Heart left ventricle (tissue), 16 donors: ENCODE results near the gene RHOV. TPM values are rescaled to one million over a fixed set of nuclear protein-coding genes. Genes with fewer than 3 reads are reported as not detected.

Source experiments
- ATAC-seq, 4 donors: fragments of 200-7000 bp; cut with Tn5 transposase; one replicate each; pipeline ENCODE4 v1.9.1; 2020 to 2022; ENCODE audit warnings: moderate library complexity in 4 of 4, mild to moderate bottlenecking in 3 of 4, moderate number of reproducible peaks in 1 of 4
- DNase-seq, 5 donors: peaks; one replicate each; pipeline ENCODE4 v3.0.0-alpha.2; 2020
- H3K27ac ChIP-seq, 12 donors: fragments of 200-600 bp; sonication (generic) in 4 of 12; one replicate each; pipeline versions ENCODE4 v1.5.0 to v1.8.0; 2016 to 2022; ENCODE audit warnings: mild to moderate bottlenecking in 2 of 12
- H3K27me3 ChIP-seq, 9 donors: fragments of 200-600 bp; sonication (generic) in 2 of 9; one replicate each; pipeline versions ENCODE4 v1.5.1 to v1.8.0; 2016 to 2022; ENCODE audit warnings: mild to moderate bottlenecking in 3 of 9
- H3K36me3 ChIP-seq, 9 donors: fragments of 200-600 bp; sonication (generic) in 2 of 9; one replicate each; pipeline versions ENCODE4 v1.5.0 to v1.8.0; 2018 to 2022; ENCODE audit warnings: mild to moderate bottlenecking in 2 of 9
- H3K4me1 ChIP-seq, 12 donors: fragments of 200-600 bp; sonication (generic) in 4 of 12; one replicate each; pipeline versions ENCODE4 v1.5.0 to v1.8.0; 2016 to 2022; ENCODE audit warnings: mild to moderate bottlenecking in 3 of 12
- H3K4me3 ChIP-seq, 12 donors: fragments of 200-600 bp; sonication (generic) in 4 of 12; one replicate each; pipeline versions ENCODE4 v1.5.0 to v1.8.0; 2017 to 2022; ENCODE audit warnings: mild to moderate bottlenecking in 9 of 12, moderate library complexity in 4 of 12
- H3K9me3 ChIP-seq, 12 donors: fragments of 200-600 bp; sonication (generic) in 4 of 12; one replicate each; pipeline versions ENCODE4 v1.5.0 to v1.8.0; 2016 to 2022; ENCODE audit warnings: mild to moderate bottlenecking in 1 of 12
- POLR2A ChIP-seq, 2 donors: fragments of 450-650 bp; IDR thresholded peaks; one replicate each; pipeline ENCODE4 v1.6.1; 2017; ENCODE audit warnings: antibody characterized with exemption in 2 of 2, mild to moderate bottlenecking in 2 of 2, moderate library complexity in 2 of 2
- WGBS, 4 donors: extraction: QIAGEN DNeasy Blood & Tissue Kit in 2 of 4; methylation state at CpG; one replicate each; pipeline versions ENCODE4 v1.1.5 to v1.1.7; 2013 to 2018; 5-methylcytosine and 5-hydroxymethylcytosine counted together
- intact Hi-C, 10 donors: fragments of 100-400 bp; cut with DNase I; formaldehyde crosslinking; loops; one replicate each; pipeline versions ENCODE4 v1.11.1 to v1.14.2; 2022
- polyA plus RNA-seq, 2 donors: library from polyadenylated mRNA; stranded (reverse); fragments of 200-250 nt; gene quantifications; one replicate each; pipeline ENCODE4 v1.2.3, GENCODE V29; 2013
- total RNA-seq, 9 donors: library from RNA; depleted of rRNA in 2 of 9; stranded (reverse); fragments of >200 nt in 2 of 9; fragmentation: NEBNext Ultra II Directional in 3 of 9; extraction: Animal tissue kit (Norgen Biotek cat#: 25700) in 3 of 9; gene quantifications; one replicate each; pipeline versions ENCODE4 v1.1.0 to v1.2.4, GENCODE V29; 2016 to 2023
- TF ChIP-seq, protein P1 (sequence below), 12 donors: fragments of 200-600 bp; sonication (generic) in 4 of 12; IDR thresholded peaks; one replicate each; pipeline versions ENCODE4 v1.5.0 to v1.8.0; 2018 to 2022; ENCODE audit warnings: antibody characterized with exemption in 12 of 12, mild to moderate bottlenecking in 5 of 12
- donor health status: ischemic (EF 13 %, LVEDD 7.1; RV severe dilation, severe dysfunction).
- donor health status: healthy with polysubstance abuse.
- donor health status: DM: no; HTN: yes; CAD: no.
- donor health status: DM: no; HTN: no; CAD: no.
- donor health status: ischemic (EF 25% LVEDD 6.9; RV normal size, moderate dysfunction).
- donor health status: ischemic (EF 25% LVEDD 5.7; RV mildly dilated, moderate dysfunction).
- donor health status: healthy.
- donor health status: DM: yes; HTN: yes; CAD: no.
- donor health status: ischemic (EF 35%, LVEDD 5.7; RV mildly dilated, moderate dysfunction).
- donor health status: nonischemic (EF 11% LVEDD 7.7; RV severe dilation, severe dysfunction).
- donor health status: DM: yes; HTN: yes; CAD: no.
- donor health status: PGD.
- donor health status: ischemic (EF 29% LVEDD 5.4; RV normal size, mild dysfunction).
- donor health status: nonischemic (EF 23%, LVEDD 6.1; RV moderate dilation, normal function).

Gene RHOV
- total and polyA plus RNA-seq, 11 donors, result not detected

DNA sequence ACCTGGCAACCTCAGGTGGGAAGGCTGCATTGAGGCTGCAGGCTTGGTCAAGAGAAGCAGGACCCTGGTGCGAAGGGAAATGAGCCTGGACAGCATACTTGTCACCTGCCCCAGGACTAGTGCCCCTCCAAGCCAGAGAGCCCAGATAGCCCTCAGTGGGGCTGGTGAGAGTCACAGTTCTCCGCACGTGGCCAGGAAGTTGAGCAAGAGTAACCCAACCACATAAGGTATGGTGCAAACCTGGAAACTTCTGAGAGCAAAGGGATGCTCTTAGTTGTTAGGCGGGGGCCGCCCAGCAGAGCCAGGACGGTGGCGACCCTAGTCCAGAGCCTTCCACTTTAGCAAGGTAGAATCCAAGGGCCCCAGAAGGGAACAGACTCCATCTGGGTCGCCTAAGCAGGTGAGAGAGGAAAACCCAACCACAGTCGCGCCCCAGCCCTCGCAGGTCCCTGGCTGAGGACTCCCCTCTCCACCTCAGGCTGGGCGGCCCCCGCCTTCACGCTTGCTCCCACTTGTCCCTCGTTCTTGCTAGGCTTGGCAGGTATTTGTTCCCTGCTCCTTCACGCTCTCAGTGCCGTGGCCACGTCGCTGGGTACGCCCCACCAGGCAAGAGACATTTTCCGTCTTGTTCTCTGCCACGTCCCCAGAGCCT is 19.1 kb upstream of the RHOV start:
- Histone ChIP-seq H3K4me3 (peak overlapping the region in 8 of 12 donors; percentile 72 to 99 (median 76)), H3K9me3 (no peaks in the 10 kb centered on the region), H3K27ac (peak overlapping the region in 4 of 12 donors; percentile 83 to 93 (median 88)), H3K4me1 (peaks cover 0 to 24% (median 14%) of the 10 kb centered on the region in 12 donors), H3K36me3 (peaks cover 0 to 26% (median 22%) of the 10 kb centered on the region in 9 donors), H3K27me3 (no peaks in the 10 kb centered on the region)
- DNase-seq (no peak), ATAC-seq (no peak)
- TF ChIP-seq, protein P1, sequence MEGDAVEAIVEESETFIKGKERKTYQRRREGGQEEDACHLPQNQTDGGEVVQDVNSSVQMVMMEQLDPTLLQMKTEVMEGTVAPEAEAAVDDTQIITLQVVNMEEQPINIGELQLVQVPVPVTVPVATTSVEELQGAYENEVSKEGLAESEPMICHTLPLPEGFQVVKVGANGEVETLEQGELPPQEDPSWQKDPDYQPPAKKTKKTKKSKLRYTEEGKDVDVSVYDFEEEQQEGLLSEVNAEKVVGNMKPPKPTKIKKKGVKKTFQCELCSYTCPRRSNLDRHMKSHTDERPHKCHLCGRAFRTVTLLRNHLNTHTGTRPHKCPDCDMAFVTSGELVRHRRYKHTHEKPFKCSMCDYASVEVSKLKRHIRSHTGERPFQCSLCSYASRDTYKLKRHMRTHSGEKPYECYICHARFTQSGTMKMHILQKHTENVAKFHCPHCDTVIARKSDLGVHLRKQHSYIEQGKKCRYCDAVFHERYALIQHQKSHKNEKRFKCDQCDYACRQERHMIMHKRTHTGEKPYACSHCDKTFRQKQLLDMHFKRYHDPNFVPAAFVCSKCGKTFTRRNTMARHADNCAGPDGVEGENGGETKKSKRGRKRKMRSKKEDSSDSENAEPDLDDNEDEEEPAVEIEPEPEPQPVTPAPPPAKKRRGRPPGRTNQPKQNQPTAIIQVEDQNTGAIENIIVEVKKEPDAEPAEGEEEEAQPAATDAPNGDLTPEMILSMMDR (IDR thresholded peaks at IDR 0.05), result no peak
- TF ChIP-seq POLR2A (IDR thresholded peaks at IDR 0.05), result no peak
- intact Hi-C loops, result loop anchor here (2.0 to 10.0 kb wide), 17 partner anchors 34 to 571 kb away; partner anchors contain the start of genes KNL1 (in 9 of the 10), RAD51 (in 3 of the 10), GCHFR (in 2 of the 10) and C15orf62 (in 1 of the 10)
- WGBS, 4 donors, result 83 to 89% (median 86%) methylated on average over 22 of the region's 22 CpGs

- intact Hi-C loops, result loop anchor here (2.0 to 10.0 kb wide), 17 partner anchors 34 to 570 kb away; partner anchors contain the start of genes KNL1 (in 9 of the 10), RAD51 (in 3 of the 10), GCHFR (in 2 of the 10) and C15orf62 (in 1 of the 10)
- peaks cover 0 to 20% (median 17%) of the 10 kb centered on the region in 9 donors for H3K36me3 ChIP-seq
- ATAC-seq (no peak), DNase-seq (no peak)
- no peak overlapping the region for H3K27ac ChIP-seq
- 88 to 95% (median 91%) methylated on average over 2 of the region's 2 CpGs for WGBS, 4 donors
- TF ChIP-seq POLR2A (IDR thresholded peaks at IDR 0.05), result no peak
- H3K9me3 ChIP-seq, result no peaks in the 10 kb centered on the region
- H3K4me1 ChIP-seq, result peaks cover 0 to 24% (median 14%) of the 10 kb centered on the region in 12 donors
- H3K4me3 ChIP-seq, result no peak overlapping the region
- H3K27me3 ChIP-seq, result no peaks in the 10 kb centered on the region
These were observed 18.5 kb upstream of the RHOV start for GRCh38 chr15:40892447-40893012.

DNA sequence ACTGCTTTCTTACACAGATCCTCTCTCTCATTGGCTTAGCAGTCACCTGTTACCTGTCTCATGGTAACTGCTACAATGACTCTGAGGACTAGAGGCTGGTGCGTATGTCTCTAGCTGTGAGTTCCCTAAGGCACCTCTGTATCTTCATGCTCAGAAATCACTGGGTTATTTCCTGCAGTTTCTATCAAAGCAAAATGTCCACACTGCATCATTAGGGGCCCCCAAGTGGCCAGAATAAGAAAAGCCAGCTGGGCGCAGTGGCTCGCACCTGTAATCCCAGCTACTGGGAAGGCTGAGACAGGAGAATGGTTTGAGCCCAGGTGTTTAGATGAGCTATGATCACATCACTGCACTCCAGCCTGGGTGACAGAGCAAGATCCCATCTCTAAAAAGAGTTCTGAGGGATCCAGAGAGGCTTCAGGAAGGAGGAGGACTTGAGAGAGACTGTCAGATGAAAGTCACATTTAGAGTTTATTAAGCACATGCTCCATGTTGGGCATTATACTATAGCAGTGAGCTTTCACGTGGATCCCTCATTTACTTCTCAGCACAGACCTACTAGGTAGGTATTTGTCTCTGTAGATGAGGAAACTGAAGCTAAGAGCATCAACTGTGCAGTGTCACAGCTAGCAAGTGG is 17.9 kb upstream of the RHOV start:
- TF ChIP-seq, protein P1 (IDR thresholded peaks at IDR 0.05), result peak; percentile 31 to 69 (median 55)
- TF ChIP-seq POLR2A (IDR thresholded peaks at IDR 0.05), result no peak
- Histone ChIP-seq H3K27ac (no peak overlapping the region), H3K36me3 (peaks cover 0 to 14% (median 11%) of the 10 kb centered on the region in 9 donors), H3K9me3 (no peaks in the 10 kb centered on the region), H3K27me3 (no peaks in the 10 kb centered on the region), H3K4me1 (peaks cover 0 to 24% (median 14%) of the 10 kb centered on the region in 12 donors), H3K4me3 (no peak overlapping the region)
- intact Hi-C loops, result loop anchor here (2.0 to 10.0 kb wide), 17 partner anchors 33 to 570 kb away; partner anchors contain the start of genes KNL1 (in 9 of the 10), RAD51 (in 3 of the 10), GCHFR (in 2 of the 10) and C15orf62 (in 1 of the 10)
- ATAC-seq, result no peak
- WGBS, 4 donors, result 12 to 21% (median 14%) methylated on average over 4 of the region's 4 CpGs
- no peak for DNase-seq

GRCh38 chr15:40891138-40891537 is 17.1 kb upstream of the RHOV start:
- H3K27me3 ChIP-seq, result no peaks in the 10 kb centered on the region
- H3K36me3 ChIP-seq, result peaks cover 0 to 6% (median 3%) of the 10 kb centered on the region in 9 donors
- 86 to 89% (median 88%) methylated on average over 5 of the region's 5 CpGs for WGBS, 4 donors
- H3K27ac ChIP-seq, result no peak overlapping the region
- ATAC-seq (no peak), DNase-seq (no peak)
- TF ChIP-seq POLR2A (IDR thresholded peaks at IDR 0.05), result no peak
- TF ChIP-seq, protein P1 (IDR thresholded peaks at IDR 0.05), result no peak
- H3K9me3 ChIP-seq, result no peaks in the 10 kb centered on the region
- no peak overlapping the region for H3K4me3 ChIP-seq
- H3K4me1 ChIP-seq, result peaks cover 0 to 24% (median 14%) of the 10 kb centered on the region in 12 donors
- intact Hi-C loops, result loop anchor here (5.0 to 10.0 kb wide), 15 partner anchors 34 to 569 kb away; partner anchors contain the start of genes KNL1 (in 9 of the 10), RAD51 (in 3 of the 10), GCHFR (in 2 of the 10) and C15orf62 (in 1 of the 10)
